RWPE1 (cell line): Measurements from ENCODE around the gene IKZF3.
"Not testable (repeated sequence)": the region's sequence is repeated elsewhere in the genome, so short reads cannot be mapped to it uniquely, and the experiment has no call there.

Source experiments
- CTCF ChIA-PET: fragments of 350-600 bp; sonication (Branson Sonifier 250); formaldehyde crosslinking; extraction: SDS; loops from one replicate; lab custom pipeline; 2021; lab: Yijun Ruan, JAX
- POLR2A ChIA-PET: fragments of 400-600 bp; formaldehyde crosslinking; extraction: SDS; loops from one replicate; lab custom pipeline; 2020; ENCODE audit warnings: antibody characterized with exemption; ENCODE audit not compliant: low non-redundant PET; lab: Yijun Ruan, JAX
- DNase-seq: peaks from one replicate; pipeline ENCODE4 v3.0.0; 2012; ENCODE audit warnings: low spot score
- H3K27ac ChIP-seq: fragments of 450-650 bp; 2 replicates; pipeline ENCODE4 v1.5.1; 2017
- CTCF ChIP-seq: fragments of 450-650 bp; conservative IDR thresholded peaks from 2 replicates; pipeline ENCODE4 v1.5.1; 2017; ENCODE audit warnings: low read depth, mild to moderate bottlenecking

IKZF3 gene

DNA sequence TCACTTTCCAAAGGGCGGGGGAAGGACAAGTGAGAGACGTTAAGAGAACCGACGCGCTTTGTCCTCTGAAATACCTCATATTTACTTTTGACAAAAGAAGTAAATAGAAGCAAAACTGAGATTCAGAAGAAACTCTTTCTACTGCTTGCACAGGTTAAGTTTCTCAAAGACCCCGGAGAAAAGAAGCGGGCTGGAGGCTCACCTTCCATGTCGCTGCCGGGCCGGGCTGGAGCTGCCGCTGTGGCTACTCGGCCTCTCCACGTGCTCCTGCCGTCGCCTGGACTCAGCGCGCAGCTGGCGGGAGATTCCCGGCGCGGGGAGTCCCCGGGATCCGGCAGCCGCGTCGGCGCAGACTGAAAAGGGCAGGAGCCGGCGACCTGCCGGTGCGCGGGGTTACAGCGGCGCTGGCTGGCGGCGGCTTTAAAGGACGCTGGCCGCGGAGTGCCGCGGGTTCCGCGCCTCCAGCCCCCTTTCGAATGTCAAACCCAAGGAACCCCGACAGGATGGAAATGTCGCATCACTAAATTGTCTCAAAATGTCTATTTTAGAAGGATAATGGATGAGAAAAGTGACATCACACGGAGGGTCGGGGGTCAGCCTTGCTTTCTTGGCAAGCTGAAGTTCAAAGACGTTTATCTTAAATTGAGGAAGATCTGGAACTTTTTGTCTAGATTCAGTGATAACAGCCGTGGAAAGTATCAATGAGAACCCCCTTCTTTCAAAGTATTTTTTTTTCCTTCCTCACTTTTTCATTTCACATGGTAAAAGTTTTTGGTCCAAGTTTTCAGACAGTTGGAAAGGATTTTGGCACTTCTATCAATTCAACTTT is at the start of gene IKZF3:
Gene IKZF3 (minus strand): TSS at position 395 of the 829 bp plus-strand sequence. CDS start 186 bp downstream, at position 209.
- ChIA-PET CTCF (interaction anchor here (0.6 to 1.7 kb wide), 7 partner anchors 26 to 353 kb away, joined by 3 to 6 read pairs (median 3); no protein-coding TSS in a partner anchor), POLR2A (interaction anchor here (0.5 kb wide), 1 partner anchor 154 kb away, joined by 3 read pairs; no protein-coding TSS in a partner anchor)
- TF ChIP-seq CTCF: peak; percentile 58
- peak; percentile 76 for DNase-seq
- H3K27ac ChIP-seq: no peak within 1 kb of the TSS

DNA sequence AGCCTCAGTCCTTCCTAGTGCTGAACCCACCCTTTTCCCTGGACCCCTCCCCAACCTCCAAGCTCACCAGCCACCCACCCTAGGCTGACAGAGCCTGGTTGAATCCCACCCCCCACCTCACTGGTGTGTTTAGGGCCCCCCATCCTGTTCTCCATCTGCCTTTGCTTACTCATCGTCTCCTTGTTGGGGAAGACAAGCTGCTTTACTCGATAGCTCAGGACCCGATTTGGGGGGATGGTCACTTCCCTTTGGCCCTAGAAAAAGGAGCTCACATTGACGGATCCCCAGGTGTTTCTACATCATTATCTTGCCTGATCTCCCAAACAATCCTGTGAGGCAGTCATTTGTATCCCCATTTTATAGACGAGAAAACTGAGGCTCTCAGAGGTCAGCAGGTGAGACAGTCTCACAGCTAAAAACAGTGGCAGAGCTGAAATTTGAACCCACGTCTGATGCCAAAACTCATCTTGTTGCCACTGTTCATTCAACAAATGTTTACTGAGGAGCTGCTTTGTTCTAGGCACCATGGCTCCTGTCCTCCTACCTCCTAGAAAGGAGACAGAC is 44.8 kb upstream of the IKZF3 start:
- no peak overlapping the region for H3K27ac ChIP-seq
- POLR2A ChIA-PET: interaction anchor here (0.7 kb wide), 1 partner anchor 15 kb away, joined by 15 read pairs; no protein-coding TSS in a partner anchor
- TF ChIP-seq CTCF: no peak
- no peak for DNase-seq
- CTCF ChIA-PET: interaction anchor here (0.6 to 0.9 kb wide), 2 partner anchors 11 to 931 kb away, joined by 3 read pairs; no protein-coding TSS in a partner anchor

- no peak for TF ChIP-seq CTCF
- CTCF ChIA-PET: no interaction called here
- DNase-seq: no peak
- POLR2A ChIA-PET: no interaction called here
- H3K27ac ChIP-seq: no peak overlapping the region
These were observed 40.8 kb upstream of the IKZF3 start for GRCh38 chr17:39904990-39905288.

GRCh38 chr17:39903158-39903884 is 39.2 kb upstream of the IKZF3 start:
- POLR2A ChIA-PET: no interaction called here
- no peak overlapping the region for H3K27ac ChIP-seq
- CTCF ChIA-PET: interaction anchor here (0.6 kb wide), 1 partner anchor 19 kb away, joined by 3 read pairs; no protein-coding TSS in a partner anchor
- TF ChIP-seq CTCF: no peak
- no peak for DNase-seq

DNA sequence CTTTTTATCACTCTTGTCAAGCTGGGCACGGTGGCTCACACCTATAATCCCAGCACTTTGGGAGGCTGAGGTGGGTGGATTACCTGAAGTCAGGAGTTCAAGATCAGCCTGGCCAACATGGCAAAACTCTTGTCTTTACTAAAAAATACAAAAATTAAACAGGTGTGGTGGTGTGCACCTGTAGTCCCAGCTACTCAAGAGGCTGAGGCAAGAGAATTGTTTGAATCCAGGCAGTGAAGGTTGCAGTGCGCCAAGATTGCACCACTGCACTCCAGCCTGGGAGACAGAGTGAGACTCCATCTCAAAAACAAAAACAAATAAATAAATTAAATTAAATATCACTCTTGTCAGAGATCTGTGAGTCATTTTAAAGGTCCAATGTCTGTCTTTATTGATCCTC is 37.9 kb upstream of the IKZF3 start:
- DNase-seq, POLR2A ChIA-PET, H3K27ac ChIP-seq, CTCF ChIA-PET: not testable (repeated sequence)

GRCh38 chr17:39899215-39899614 is 35.1 kb upstream of the IKZF3 start:
- no peak overlapping the region for H3K27ac ChIP-seq
- no peak for DNase-seq
- ChIA-PET CTCF (interaction anchor here (0.6 kb wide), 1 partner anchor 302 kb away, joined by 4 read pairs; no protein-coding TSS in a partner anchor), POLR2A (no interaction called here)
- no peak for TF ChIP-seq CTCF
